ENCODE measurements around the gene NRCAM.

The NRCAM gene

GRCh38 chr7:108408296-108408991 is 47.8 kb downstream of the NRCAM start:
- no peaks in the 10 kb centered on the region for H3K36me3 ChIP-seq
- no peak for DNase-seq
- no peaks in the 10 kb centered on the region for H3K9me3 ChIP-seq (ENCODE audit: severe bottlenecking)
- no peaks in the 10 kb centered on the region for H3K27me3 ChIP-seq (ENCODE audit: insufficient read depth, low read depth, severe bottlenecking)
- no peak overlapping the region for H3K4me3 ChIP-seq (ENCODE audit: low read depth, low read length)
- TF ChIP-seq, protein P1, sequence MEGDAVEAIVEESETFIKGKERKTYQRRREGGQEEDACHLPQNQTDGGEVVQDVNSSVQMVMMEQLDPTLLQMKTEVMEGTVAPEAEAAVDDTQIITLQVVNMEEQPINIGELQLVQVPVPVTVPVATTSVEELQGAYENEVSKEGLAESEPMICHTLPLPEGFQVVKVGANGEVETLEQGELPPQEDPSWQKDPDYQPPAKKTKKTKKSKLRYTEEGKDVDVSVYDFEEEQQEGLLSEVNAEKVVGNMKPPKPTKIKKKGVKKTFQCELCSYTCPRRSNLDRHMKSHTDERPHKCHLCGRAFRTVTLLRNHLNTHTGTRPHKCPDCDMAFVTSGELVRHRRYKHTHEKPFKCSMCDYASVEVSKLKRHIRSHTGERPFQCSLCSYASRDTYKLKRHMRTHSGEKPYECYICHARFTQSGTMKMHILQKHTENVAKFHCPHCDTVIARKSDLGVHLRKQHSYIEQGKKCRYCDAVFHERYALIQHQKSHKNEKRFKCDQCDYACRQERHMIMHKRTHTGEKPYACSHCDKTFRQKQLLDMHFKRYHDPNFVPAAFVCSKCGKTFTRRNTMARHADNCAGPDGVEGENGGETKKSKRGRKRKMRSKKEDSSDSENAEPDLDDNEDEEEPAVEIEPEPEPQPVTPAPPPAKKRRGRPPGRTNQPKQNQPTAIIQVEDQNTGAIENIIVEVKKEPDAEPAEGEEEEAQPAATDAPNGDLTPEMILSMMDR (IDR thresholded peaks at IDR 0.05; ENCODE audit: low read depth, low read length), result no peak
- no peak overlapping the region for H3K27ac ChIP-seq

GRCh38 chr7:108407676-108408075 is 48.6 kb downstream of the NRCAM start:
- no peaks in the 10 kb centered on the region for H3K27me3 ChIP-seq (ENCODE audit: insufficient read depth, low read depth, severe bottlenecking)
- H3K9me3 ChIP-seq (ENCODE audit: severe bottlenecking), result no peaks in the 10 kb centered on the region
- no peaks in the 10 kb centered on the region for H3K36me3 ChIP-seq
- H3K27ac ChIP-seq, result no peak overlapping the region
- TF ChIP-seq, protein P1 (IDR thresholded peaks at IDR 0.05; ENCODE audit: low read depth, low read length), result no peak
- DNase-seq, result no peak
- H3K4me3 ChIP-seq (ENCODE audit: low read depth, low read length), result no peak overlapping the region

GRCh38 chr7:108406222-108406890 is 49.9 kb downstream of the NRCAM start:
- TF ChIP-seq, protein P1 (IDR thresholded peaks at IDR 0.05; ENCODE audit: low read depth, low read length), result no peak
- Histone ChIP-seq H3K36me3 (no peaks in the 10 kb centered on the region), H3K27ac (no peak overlapping the region), H3K9me3 (ENCODE audit: severe bottlenecking) (no peaks in the 10 kb centered on the region), H3K4me3 (ENCODE audit: low read depth, low read length) (no peak overlapping the region), H3K27me3 (ENCODE audit: insufficient read depth, low read depth, severe bottlenecking) (no peaks in the 10 kb centered on the region)
- no peak for DNase-seq

DNA sequence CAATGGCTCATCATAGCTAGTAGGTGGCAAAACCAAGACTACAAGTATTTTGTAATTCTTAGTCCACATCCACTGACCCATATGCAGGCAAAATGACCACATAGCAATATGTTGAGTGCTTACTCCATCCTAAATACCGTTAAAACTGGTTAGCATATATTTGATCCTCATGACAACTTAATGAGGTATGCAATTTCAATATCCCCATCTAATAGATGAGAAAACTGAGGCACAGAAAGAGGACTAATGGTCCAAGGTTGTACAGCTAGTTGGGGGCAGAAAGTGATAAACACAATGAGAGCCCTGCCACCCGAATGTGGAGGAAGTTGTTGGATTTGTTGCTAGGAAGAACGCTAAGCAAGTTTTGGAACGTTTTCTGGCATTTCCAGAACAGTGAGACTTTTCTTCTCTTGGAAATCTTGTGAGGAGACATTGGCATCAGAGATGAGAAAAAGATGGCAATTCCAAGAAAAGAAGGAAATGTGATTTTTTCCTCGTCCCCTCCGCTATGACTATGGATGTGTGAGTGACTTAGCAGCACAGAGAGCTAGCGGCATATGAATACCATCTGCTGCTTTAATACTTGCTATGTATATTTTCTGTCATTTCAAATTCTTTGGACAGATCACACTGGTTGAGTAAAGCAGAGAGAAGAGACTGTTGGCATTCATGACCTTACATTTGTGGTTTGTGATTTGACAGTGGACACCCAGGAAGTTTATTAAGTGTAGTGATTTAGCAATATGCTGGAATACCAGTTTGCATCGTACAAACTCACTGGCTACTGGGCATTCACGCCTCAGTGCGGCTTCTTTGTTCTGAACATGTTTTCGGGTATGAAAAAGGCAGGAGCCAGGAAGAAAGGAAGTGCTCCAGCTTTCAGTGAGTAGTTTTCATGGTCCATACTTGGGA is 51.5 kb downstream of the NRCAM start:
- no peaks in the 10 kb centered on the region for H3K36me3 ChIP-seq
- no peak for DNase-seq

GRCh38 chr7:108403597-108404217 is 52.5 kb downstream of the NRCAM start:
- Histone ChIP-seq H3K36me3 (no peaks in the 10 kb centered on the region; the same call in 1 of the 2 replicates), H3K9me3 (ENCODE audit: severe bottlenecking) (no peaks in the 10 kb centered on the region), H3K27me3 (ENCODE audit: insufficient read depth, low read depth, severe bottlenecking) (no peaks in the 10 kb centered on the region), H3K4me3 (ENCODE audit: low read depth, low read length) (no peak overlapping the region), H3K27ac (no peak overlapping the region)
- DNase-seq, result no peak
- TF ChIP-seq, protein P1 (IDR thresholded peaks at IDR 0.05; ENCODE audit: low read depth, low read length), result no peak

More for the DNA sequence above, 51.5 kb downstream of the NRCAM start:
- no peaks in the 10 kb centered on the region for H3K27me3 ChIP-seq (ENCODE audit: insufficient read depth, low read depth, severe bottlenecking)
- no peak overlapping the region for H3K4me3 ChIP-seq (ENCODE audit: low read depth, low read length)
- H3K9me3 ChIP-seq (ENCODE audit: severe bottlenecking), result no peaks in the 10 kb centered on the region
- TF ChIP-seq, protein P1 (IDR thresholded peaks at IDR 0.05; ENCODE audit: low read depth, low read length), result no peak
- no peak overlapping the region for H3K27ac ChIP-seq

Measured in WERI-Rb-1 (cell line).